Measurements from ENCODE around the gene PIGX. TPM values are rescaled to one million over a fixed set of nuclear protein-coding genes. Genes with fewer than 3 reads are reported as not detected.
A peak's percentile ranks its signal among the peaks of the same experiment; 100 is the strongest.

The PIGX gene
- total RNA-seq, 1 donor from 2014 or later, result 61.4 TPM

DNA sequence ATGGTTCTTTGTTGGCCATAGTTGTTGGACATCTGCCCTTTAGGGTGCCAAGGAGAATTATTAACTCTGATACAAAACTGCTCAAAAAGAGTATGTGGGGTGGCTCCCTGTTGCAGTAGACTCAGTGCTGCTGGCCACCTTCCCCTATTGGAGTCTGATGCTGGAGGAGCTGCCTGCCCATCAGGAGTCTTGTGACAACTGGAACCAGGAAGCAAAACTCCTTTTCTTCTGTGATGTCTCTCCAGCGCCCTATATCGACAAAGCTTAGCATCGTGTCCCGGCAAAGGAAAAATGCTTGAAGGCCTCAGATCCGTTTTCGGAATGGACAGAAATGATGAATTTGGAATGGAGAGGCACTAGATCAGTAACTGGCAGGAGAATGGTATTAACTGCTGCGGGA is 51.0 kb downstream of the PIGX start:
- H3K36me3 Mint-ChIP-seq, result peaks cover 51% of the 10 kb centered on the region
- peak overlapping the region; percentile 51 for H3K27ac Mint-ChIP-seq
- H3K9me3 ChIP-seq (ENCODE audit: low read depth), result no peaks in the 10 kb centered on the region
- DNase-seq (ENCODE audit: low spot score), result no peak
- peaks cover 9% of the 10 kb centered on the region for H3K27me3 Mint-ChIP-seq (ENCODE audit: insufficient read depth, low read depth)
- no peak overlapping the region for H3K4me2 ChIP-seq
- H3K4me1 Mint-ChIP-seq, result no peaks in the 10 kb centered on the region
- TF ChIP-seq EZH2phosphoT487 (IDR thresholded peaks at IDR 0.05) (no peak), EZH2 (IDR thresholded peaks at IDR 0.05) (no peak)
- TF ChIP-seq, protein P1, sequence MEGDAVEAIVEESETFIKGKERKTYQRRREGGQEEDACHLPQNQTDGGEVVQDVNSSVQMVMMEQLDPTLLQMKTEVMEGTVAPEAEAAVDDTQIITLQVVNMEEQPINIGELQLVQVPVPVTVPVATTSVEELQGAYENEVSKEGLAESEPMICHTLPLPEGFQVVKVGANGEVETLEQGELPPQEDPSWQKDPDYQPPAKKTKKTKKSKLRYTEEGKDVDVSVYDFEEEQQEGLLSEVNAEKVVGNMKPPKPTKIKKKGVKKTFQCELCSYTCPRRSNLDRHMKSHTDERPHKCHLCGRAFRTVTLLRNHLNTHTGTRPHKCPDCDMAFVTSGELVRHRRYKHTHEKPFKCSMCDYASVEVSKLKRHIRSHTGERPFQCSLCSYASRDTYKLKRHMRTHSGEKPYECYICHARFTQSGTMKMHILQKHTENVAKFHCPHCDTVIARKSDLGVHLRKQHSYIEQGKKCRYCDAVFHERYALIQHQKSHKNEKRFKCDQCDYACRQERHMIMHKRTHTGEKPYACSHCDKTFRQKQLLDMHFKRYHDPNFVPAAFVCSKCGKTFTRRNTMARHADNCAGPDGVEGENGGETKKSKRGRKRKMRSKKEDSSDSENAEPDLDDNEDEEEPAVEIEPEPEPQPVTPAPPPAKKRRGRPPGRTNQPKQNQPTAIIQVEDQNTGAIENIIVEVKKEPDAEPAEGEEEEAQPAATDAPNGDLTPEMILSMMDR (IDR thresholded peaks at IDR 0.05), result no peak
- no peaks in the 10 kb centered on the region for H3F3A ChIP-seq (ENCODE audit: low read depth)
- no peak overlapping the region for H3K27ac ChIP-seq
- H3K4me3 Mint-ChIP-seq, result no peak overlapping the region
- H3K79me2 ChIP-seq (ENCODE audit: low read depth), result peaks cover 79% of the 10 kb centered on the region
- no peaks in the 10 kb centered on the region for H3K4me1 ChIP-seq
- peaks cover 58% of the 10 kb centered on the region for H3K9me3 Mint-ChIP-seq
- peaks cover 9% of the 10 kb centered on the region for H4K20me1 ChIP-seq (ENCODE audit: low read depth)
- no peaks in the 10 kb centered on the region for H3K27me3 ChIP-seq
- no peak overlapping the region for H3K9ac ChIP-seq
- H3K4me3 ChIP-seq, result no peak overlapping the region
- H2AFZ ChIP-seq (replicated peaks), result no peak overlapping the region
- no peaks in the 10 kb centered on the region for H3K36me3 ChIP-seq

DNA sequence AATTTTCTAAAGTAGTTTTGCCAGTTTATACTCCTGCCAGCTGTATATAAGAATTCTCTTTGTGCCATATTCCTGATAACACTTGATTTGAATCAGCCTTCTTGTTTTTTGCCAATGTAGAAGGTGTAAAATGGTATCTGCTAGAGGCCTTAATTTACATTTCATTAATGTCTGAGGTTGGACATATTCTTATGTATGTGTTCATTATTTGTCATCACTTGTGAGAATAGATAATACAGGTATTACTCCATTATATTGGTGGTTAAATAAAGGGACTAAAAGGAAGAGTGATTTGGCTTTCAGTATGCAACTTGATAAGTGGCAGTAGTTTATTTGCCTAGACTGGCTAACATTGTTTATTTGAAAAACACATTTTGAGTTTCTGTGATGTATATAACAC is 53.3 kb downstream of the PIGX start:
- no peak overlapping the region for H3K27ac ChIP-seq
- Mint-ChIP-seq H3K36me3 (peaks cover 40% of the 10 kb centered on the region), H3K9me3 (peaks cover 44% of the 10 kb centered on the region), H3K27ac (no peak overlapping the region), H3K27me3 (ENCODE audit: insufficient read depth, low read depth) (peaks cover 9% of the 10 kb centered on the region), H3K4me1 (no peaks in the 10 kb centered on the region), H3K4me3 (no peak overlapping the region)
- no peak overlapping the region for H3K4me2 ChIP-seq
- H3K27me3 ChIP-seq, result no peaks in the 10 kb centered on the region
- H3K36me3 ChIP-seq, result no peaks in the 10 kb centered on the region
- no peak overlapping the region for H3K9ac ChIP-seq
- TF ChIP-seq EZH2 (IDR thresholded peaks at IDR 0.05) (no peak), EZH2phosphoT487 (IDR thresholded peaks at IDR 0.05) (no peak)
- TF ChIP-seq, protein P1 (IDR thresholded peaks at IDR 0.05), result no peak
- H3K4me3 ChIP-seq, result no peak overlapping the region
- no peaks in the 10 kb centered on the region for H3F3A ChIP-seq (ENCODE audit: low read depth)
- no peak for DNase-seq (ENCODE audit: low spot score)
- H3K9me3 ChIP-seq (ENCODE audit: low read depth), result no peaks in the 10 kb centered on the region
- peaks cover 79% of the 10 kb centered on the region for H3K79me2 ChIP-seq (ENCODE audit: low read depth)
- no peak overlapping the region for H2AFZ ChIP-seq (replicated peaks)
- peaks cover 7% of the 10 kb centered on the region for H4K20me1 ChIP-seq (ENCODE audit: low read depth)
- H3K4me1 ChIP-seq, result no peaks in the 10 kb centered on the region

DNA sequence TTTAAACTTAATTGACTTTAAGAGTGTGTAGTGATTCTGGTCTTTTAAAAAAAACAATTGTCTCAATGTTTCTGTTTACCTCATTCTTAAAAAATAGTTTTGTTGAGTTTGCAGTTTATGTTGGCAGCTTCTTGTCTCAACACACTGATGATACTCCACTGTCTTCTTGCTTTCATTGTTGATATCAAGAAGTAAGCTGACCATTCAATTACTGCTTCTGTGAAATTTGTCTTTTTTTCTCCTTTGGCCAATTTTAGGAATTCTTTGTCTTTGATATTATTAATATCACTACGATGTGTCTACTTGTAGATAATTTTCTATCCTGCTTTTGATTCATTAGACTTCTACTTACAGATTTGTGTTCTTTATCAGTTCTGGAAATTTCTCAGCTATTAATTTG is 58.9 kb downstream of the PIGX start:
- no peaks in the 10 kb centered on the region for H3K9me3 ChIP-seq (ENCODE audit: low read depth)
- no peak overlapping the region for H3K27ac ChIP-seq
- H3K79me2 ChIP-seq (ENCODE audit: low read depth), result peaks cover 100% of the 10 kb centered on the region
- H3K9me3 Mint-ChIP-seq, result peaks cover 52% of the 10 kb centered on the region
- no peak overlapping the region for H3K27ac Mint-ChIP-seq
- peaks cover 8% of the 10 kb centered on the region for H3F3A ChIP-seq (ENCODE audit: low read depth)
- H3K36me3 ChIP-seq, result no peaks in the 10 kb centered on the region
- H2AFZ ChIP-seq (replicated peaks), result no peak overlapping the region
- H3K4me3 Mint-ChIP-seq, result no peak overlapping the region
- peaks cover 14% of the 10 kb centered on the region for H3K4me1 ChIP-seq
- H4K20me1 ChIP-seq (ENCODE audit: low read depth), result peaks cover 58% of the 10 kb centered on the region
- TF ChIP-seq, protein P1 (IDR thresholded peaks at IDR 0.05), result no peak
- no peak for TF ChIP-seq EZH2phosphoT487 (IDR thresholded peaks at IDR 0.05)
- TF ChIP-seq EZH2 (IDR thresholded peaks at IDR 0.05), result no peak
- no peak for DNase-seq (ENCODE audit: low spot score)
- no peak overlapping the region for H3K9ac ChIP-seq
- no peak overlapping the region for H3K4me3 ChIP-seq
- no peaks in the 10 kb centered on the region for H3K27me3 ChIP-seq
- H3K36me3 Mint-ChIP-seq, result peaks cover 49% of the 10 kb centered on the region
- no peak overlapping the region for H3K4me2 ChIP-seq
- no peaks in the 10 kb centered on the region for H3K4me1 Mint-ChIP-seq
- no peaks in the 10 kb centered on the region for H3K27me3 Mint-ChIP-seq (ENCODE audit: insufficient read depth, low read depth)
